OCI-LY3 (cell line): ENCODE measurements around the gene ALOX12B.

ENCODE experiments used
- CTCF ChIP-seq: fragments of 200-600, 300-600 bp; sonication (generic); IDR thresholded peaks from 2 replicates; pipeline ENCODE4 v1.5.1; 2014; ENCODE audit warnings: antibody characterized with exemption, low read length, low read depth
- EZH2phosphoT487 ChIP-seq: fragments of 200-600 bp; shearing (Covaris generic); IDR thresholded peaks from 2 replicates; pipeline ENCODE4 v1.6.1; 2018; ENCODE audit warnings: antibody characterized with exemption, mixed run types, low read depth

GRCh38 chr17:8119581-8120519, 32.3 kb upstream of the ALOX12B start:
- TF ChIP-seq CTCF (no peak), EZH2phosphoT487 (no peak)
